ENCODE results near the gene MEI4.

Gene MEI4

GRCh38 chr6:77666340-77666739 lies 13.5 kb downstream of the MEI4 start:
- Histone ChIP-seq H3K27ac (no peak overlapping the region), H3K36me3 (ENCODE audit: insufficient read depth) (no peaks in the 10 kb centered on the region), H3K27me3 (ENCODE audit: insufficient read depth, low read depth) (no peaks in the 10 kb centered on the region), H3K4me1 (ENCODE audit: low read depth, poor library complexity, severe bottlenecking) (no peaks in the 10 kb centered on the region), H2AFZ (ENCODE audit: low read depth) (no peak overlapping the region), H4K20me1 (ENCODE audit: insufficient read depth) (no peaks in the 10 kb centered on the region), H3K4me2 (no peak overlapping the region), H3K4me3 (IDR thresholded peaks at IDR 0.05; ENCODE audit: insufficient read depth, low read depth, low read length) (no peak overlapping the region), H3K79me2 (ENCODE audit: insufficient read depth, low read depth) (no peaks in the 10 kb centered on the region), H3K9ac (no peak overlapping the region)
- no peak for TF ChIP-seq CTCF (conservative IDR thresholded peaks at IDR 0.05; ENCODE audit: low read depth, low read length)

- no peak for TF ChIP-seq CTCF (conservative IDR thresholded peaks at IDR 0.05; ENCODE audit: low read depth, low read length)
- H3K79me2 ChIP-seq (ENCODE audit: insufficient read depth, low read depth), result no peaks in the 10 kb centered on the region
- H3K4me3 ChIP-seq (IDR thresholded peaks at IDR 0.05; ENCODE audit: insufficient read depth, low read depth, low read length), result no peak overlapping the region
- H3K4me1 ChIP-seq (ENCODE audit: low read depth, poor library complexity, severe bottlenecking), result no peaks in the 10 kb centered on the region
- H3K27me3 ChIP-seq (ENCODE audit: insufficient read depth, low read depth), result no peaks in the 10 kb centered on the region
- H3K27ac ChIP-seq, result no peak overlapping the region
- H3K36me3 ChIP-seq (ENCODE audit: insufficient read depth), result no peaks in the 10 kb centered on the region
- no peak overlapping the region for H2AFZ ChIP-seq (ENCODE audit: low read depth)
- H3K9ac ChIP-seq, result no peak overlapping the region
- H4K20me1 ChIP-seq (ENCODE audit: insufficient read depth), result no peaks in the 10 kb centered on the region
- no peak overlapping the region for H3K4me2 ChIP-seq
Observed at GRCh38 chr6:77666846-77667245, 14.0 kb downstream of the MEI4 start.

GRCh38 chr6:77669913-77670312 lies 17.1 kb downstream of the MEI4 start:
- H3K27me3 ChIP-seq (ENCODE audit: insufficient read depth, low read depth), result no peaks in the 10 kb centered on the region
- H3K79me2 ChIP-seq (ENCODE audit: insufficient read depth, low read depth), result no peaks in the 10 kb centered on the region
- no peaks in the 10 kb centered on the region for H3K4me1 ChIP-seq (ENCODE audit: low read depth, poor library complexity, severe bottlenecking)
- H3K4me2 ChIP-seq, result no peak overlapping the region
- no peak overlapping the region for H3K4me3 ChIP-seq (IDR thresholded peaks at IDR 0.05; ENCODE audit: insufficient read depth, low read depth, low read length)
- no peaks in the 10 kb centered on the region for H4K20me1 ChIP-seq (ENCODE audit: insufficient read depth)
- H3K27ac ChIP-seq, result no peak overlapping the region
- H3K9ac ChIP-seq, result no peak overlapping the region
- H3K36me3 ChIP-seq (ENCODE audit: insufficient read depth), result no peaks in the 10 kb centered on the region
- TF ChIP-seq CTCF (conservative IDR thresholded peaks at IDR 0.05; ENCODE audit: low read depth, low read length), result no peak
- no peak overlapping the region for H2AFZ ChIP-seq (ENCODE audit: low read depth)

DNA sequence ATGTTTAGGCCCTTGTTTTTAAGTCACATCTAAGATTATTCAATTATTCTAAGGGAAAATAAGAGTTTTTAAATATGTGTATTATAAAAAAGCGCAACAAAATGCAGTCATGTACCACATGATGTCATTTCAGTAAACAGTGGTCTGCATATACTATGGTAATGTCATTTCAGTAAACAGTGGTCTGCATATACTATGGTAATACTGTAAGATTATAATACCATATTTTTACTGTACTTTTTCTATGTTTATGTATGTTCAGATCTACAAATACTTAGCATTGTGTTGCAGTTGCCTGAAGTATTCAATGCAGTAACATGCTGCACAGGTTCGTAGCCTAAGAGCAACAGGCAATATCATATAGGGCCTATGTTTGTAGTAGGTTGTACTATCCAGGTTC lies 21.4 kb downstream of the MEI4 start:
- Histone ChIP-seq H3K27me3 (ENCODE audit: insufficient read depth, low read depth) (no peaks in the 10 kb centered on the region), H3K9ac (no peak overlapping the region), H3K36me3 (ENCODE audit: insufficient read depth) (no peaks in the 10 kb centered on the region), H3K4me1 (ENCODE audit: low read depth, poor library complexity, severe bottlenecking) (no peaks in the 10 kb centered on the region), H3K4me2 (no peak overlapping the region), H3K27ac (no peak overlapping the region), H2AFZ (ENCODE audit: low read depth) (no peak overlapping the region), H3K4me3 (IDR thresholded peaks at IDR 0.05; ENCODE audit: insufficient read depth, low read depth, low read length) (no peak overlapping the region), H4K20me1 (ENCODE audit: insufficient read depth) (no peaks in the 10 kb centered on the region), H3K79me2 (ENCODE audit: insufficient read depth, low read depth) (no peaks in the 10 kb centered on the region)
- no peak for TF ChIP-seq CTCF (conservative IDR thresholded peaks at IDR 0.05; ENCODE audit: low read depth, low read length)

DNA sequence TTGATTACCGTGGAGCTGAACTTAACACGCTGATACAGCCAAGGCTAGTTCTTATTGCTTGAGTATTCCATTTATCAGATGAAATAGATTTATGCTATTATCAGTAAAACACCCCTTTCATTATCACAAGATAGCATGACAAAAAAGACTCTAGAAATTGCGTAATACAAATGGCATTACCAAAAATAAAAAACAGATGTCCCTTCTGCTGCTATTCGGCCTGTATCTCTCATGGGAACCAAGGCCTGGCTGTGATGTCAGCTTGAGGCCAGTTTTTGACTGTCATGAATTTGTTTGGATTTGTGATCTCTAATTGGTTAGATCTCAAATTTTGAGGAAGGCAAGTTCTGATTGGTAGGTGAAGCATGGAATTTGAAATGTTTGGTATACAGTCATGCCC lies 25.2 kb downstream of the MEI4 start:
- Histone ChIP-seq H3K79me2 (ENCODE audit: insufficient read depth, low read depth) (no peaks in the 10 kb centered on the region), H3K27me3 (ENCODE audit: insufficient read depth, low read depth) (no peaks in the 10 kb centered on the region)

More for the DNA sequence above, 25.2 kb downstream of the MEI4 start:
- no peaks in the 10 kb centered on the region for H3K36me3 ChIP-seq (ENCODE audit: insufficient read depth)
- no peak overlapping the region for H3K27ac ChIP-seq
- no peak overlapping the region for H2AFZ ChIP-seq (ENCODE audit: low read depth)
- no peak overlapping the region for H3K9ac ChIP-seq
- no peak for TF ChIP-seq CTCF (conservative IDR thresholded peaks at IDR 0.05; ENCODE audit: low read depth, low read length)
- no peaks in the 10 kb centered on the region for H3K4me1 ChIP-seq (ENCODE audit: low read depth, poor library complexity, severe bottlenecking)
- no peak overlapping the region for H3K4me2 ChIP-seq
- H4K20me1 ChIP-seq (ENCODE audit: insufficient read depth), result no peaks in the 10 kb centered on the region
- no peak overlapping the region for H3K4me3 ChIP-seq (IDR thresholded peaks at IDR 0.05; ENCODE audit: insufficient read depth, low read depth, low read length)
